ENCODE data around the gene WDR35. TPM values are rescaled to one million over a fixed set of nuclear protein-coding genes. Genes with fewer than 3 reads are reported as not detected.

The WDR35 gene
- total and polyA plus RNA-seq, 2 donors (not counting 3 experiments of a cell fraction or from before 2014, with no cell fraction given) = 3.6 to 8.0 TPM

GRCh38 chr2:19882286-19882685 lies 107.6 kb downstream of the WDR35 start:
- dilution Hi-C loops (cut with MboI; ENCODE audit: extremely low pct_ligation_motif_present, low sequenced_read_pairs) = no loop called here
- Histone ChIP-seq H3K9me3 (replicated peaks; ENCODE audit: control insufficient read depth, insufficient read depth, low read length) (no peaks in the 10 kb centered on the region), H2AFZ (ENCODE audit: low read depth, low read length) (no peak overlapping the region), H3K27me3 (ENCODE audit: control insufficient read depth in 2 of 2, insufficient read depth in 2 of 2, low read length in 2 of 2) (no peaks in the 10 kb centered on the region), H3K79me2 (ENCODE audit: control insufficient read depth, insufficient read depth, low read length) (no peaks in the 10 kb centered on the region), H3K4me2 (ENCODE audit: insufficient read depth, low read length) (no peak overlapping the region), H3K4me3 (replicated peaks in 1 of 3; ENCODE audit: insufficient read depth in 1 of 3, low read depth in 1 of 3, low read length in 3 of 3) (no peak overlapping the region), H3K4me1 (ENCODE audit: control insufficient read depth, extremely low read depth, insufficient read depth, low read length) (no peaks in the 10 kb centered on the region), H3K9ac (replicated peaks; ENCODE audit: extremely low read depth, insufficient read depth, low read length) (no peak overlapping the region), H4K20me1 (replicated peaks; ENCODE audit: control insufficient read depth, extremely low read depth, insufficient read depth, low read length) (no peaks in the 10 kb centered on the region), H3K27ac (ENCODE audit: insufficient read depth, low read depth, low read length) (no peak overlapping the region), H3K9me1 (replicated peaks; ENCODE audit: control insufficient read depth, extremely low read depth, insufficient read depth, low read length) (no peaks in the 10 kb centered on the region), H3K36me3 (ENCODE audit: control insufficient read depth in 2 of 2, extremely low read depth in 1 of 2, insufficient read depth in 2 of 2, low read length in 2 of 2) (no peaks in the 10 kb centered on the region)
- no peak for FAIRE-seq
- DNase-seq (ENCODE audit: low read depth, low spot score) = no peak
- BruUV-seq (replicated peaks) = no TSS peak
- intact Hi-C loops (cut with micrococcal nuclease) = no loop called here
- TF ChIP-seq POLR2A (IDR thresholded peaks at IDR 0.05; ENCODE audit: low read depth, low read length) = no peak
- TF ChIP-seq POLR2AphosphoS5 (IDR thresholded peaks at IDR 0.05; ENCODE audit: insufficient read depth, low read depth, low read length) = no peak
- no peak for TF ChIP-seq EZH2 (IDR thresholded peaks at IDR 0.05; ENCODE audit: borderline replicate concordance, low read depth, low read length, severe bottlenecking)
- TF ChIP-seq GATA2 (IDR thresholded peaks at IDR 0.05; ENCODE audit: insufficient read depth, insufficient read length, low read depth, low read length) = no peak
- no peak for TF ChIP-seq MYC (IDR thresholded peaks at IDR 0.05; ENCODE audit: low read depth, low read length)
- TF ChIP-seq, protein P1, sequence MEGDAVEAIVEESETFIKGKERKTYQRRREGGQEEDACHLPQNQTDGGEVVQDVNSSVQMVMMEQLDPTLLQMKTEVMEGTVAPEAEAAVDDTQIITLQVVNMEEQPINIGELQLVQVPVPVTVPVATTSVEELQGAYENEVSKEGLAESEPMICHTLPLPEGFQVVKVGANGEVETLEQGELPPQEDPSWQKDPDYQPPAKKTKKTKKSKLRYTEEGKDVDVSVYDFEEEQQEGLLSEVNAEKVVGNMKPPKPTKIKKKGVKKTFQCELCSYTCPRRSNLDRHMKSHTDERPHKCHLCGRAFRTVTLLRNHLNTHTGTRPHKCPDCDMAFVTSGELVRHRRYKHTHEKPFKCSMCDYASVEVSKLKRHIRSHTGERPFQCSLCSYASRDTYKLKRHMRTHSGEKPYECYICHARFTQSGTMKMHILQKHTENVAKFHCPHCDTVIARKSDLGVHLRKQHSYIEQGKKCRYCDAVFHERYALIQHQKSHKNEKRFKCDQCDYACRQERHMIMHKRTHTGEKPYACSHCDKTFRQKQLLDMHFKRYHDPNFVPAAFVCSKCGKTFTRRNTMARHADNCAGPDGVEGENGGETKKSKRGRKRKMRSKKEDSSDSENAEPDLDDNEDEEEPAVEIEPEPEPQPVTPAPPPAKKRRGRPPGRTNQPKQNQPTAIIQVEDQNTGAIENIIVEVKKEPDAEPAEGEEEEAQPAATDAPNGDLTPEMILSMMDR (IDR thresholded peaks at IDR 0.05; ENCODE audit: extremely low read depth in 1 of 2, insufficient read depth in 1 of 2, low read depth in 1 of 2, low read length in 2 of 2) = no peak
- TF ChIP-seq, protein P2, sequence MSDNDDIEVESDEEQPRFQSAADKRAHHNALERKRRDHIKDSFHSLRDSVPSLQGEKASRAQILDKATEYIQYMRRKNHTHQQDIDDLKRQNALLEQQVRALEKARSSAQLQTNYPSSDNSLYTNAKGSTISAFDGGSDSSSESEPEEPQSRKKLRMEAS (IDR thresholded peaks at IDR 0.05; ENCODE audit: insufficient read depth, insufficient read length) = no peak
- TF ChIP-seq JUN (IDR thresholded peaks at IDR 0.05; ENCODE audit: borderline replicate concordance, insufficient read depth, insufficient read length, low read depth) = no peak
- TF ChIP-seq FOS (IDR thresholded peaks at IDR 0.05; ENCODE audit: borderline replicate concordance, insufficient read depth, low read length) = no peak
- ChIA-PET CTCF (no interaction called here), POLR2A (no interaction called here)
